ACHN (cell line): ENCODE results near the gene ZNF580.

Experiments used
- DNase-seq: peaks from one replicate; pipeline ENCODE4 v3.0.0-alpha.2; 2015
- in situ Hi-C: cut with HindIII; loops from 2 replicates; pipeline ENCODE4 v1.10.0; 2017; ENCODE audit warnings: low sequenced_read_pairs, low pct_ligation_motif_present, low pct_unique_long_range_greater_than_20kb

The ZNF580 gene

GRCh38 chr19:55669418-55670279 lies 28.8 kb downstream of the ZNF580 start:
- in situ Hi-C loops, result no loop called here
- DNase-seq, result no peak

GRCh38 chr19:55670280-55671053 lies 29.7 kb downstream of the ZNF580 start:
- DNase-seq, result peak; percentile 47

GRCh38 chr19:55671054-55671378 lies 30.2 kb downstream of the ZNF580 start:
- no peak for DNase-seq
- in situ Hi-C loops, result no loop called here

More at GRCh38 chr19:55670280-55671053, 29.7 kb downstream of the ZNF580 start:
- in situ Hi-C loops, result no loop called here

- in situ Hi-C loops, result no loop called here
These were observed 31.6 kb downstream of the ZNF580 start for GRCh38 chr19:55672418-55672817.

GRCh38 chr19:55673465-55673864 lies 32.7 kb downstream of the ZNF580 start:
- no peak for DNase-seq
- in situ Hi-C loops, result no loop called here

More at GRCh38 chr19:55672418-55672817, 31.6 kb downstream of the ZNF580 start:
- no peak for DNase-seq

- no peak for DNase-seq
- in situ Hi-C loops, result no loop called here
These were observed 33.1 kb downstream of the ZNF580 start for GRCh38 chr19:55673889-55674288.

- in situ Hi-C loops, result no loop called here
- no peak for DNase-seq
These were observed 33.6 kb downstream of the ZNF580 start for GRCh38 chr19:55674459-55674840.

GRCh38 chr19:55674841-55675660 lies 34.2 kb downstream of the ZNF580 start, which contains the start of gene EPN1:
Gene EPN1, plus strand, starts transcription at chr19:55675226. Its CDS starts 3,402 bp downstream, at chr19:55678628.
- peak; percentile 95 for DNase-seq
- in situ Hi-C loops, result no loop called here

GRCh38 chr19:55675661-55676354 lies 35.0 kb downstream of the ZNF580 start:
- no peak for DNase-seq
- in situ Hi-C loops, result no loop called here

GRCh38 chr19:55676383-55676782 lies 35.6 kb downstream of the ZNF580 start:
- in situ Hi-C loops, result no loop called here
- no peak for DNase-seq

GRCh38 chr19:55676889-55677505 lies 36.2 kb downstream of the ZNF580 start:
- in situ Hi-C loops, result no loop called here
- DNase-seq, result no peak

GRCh38 chr19:55677572-55678028 lies 36.8 kb downstream of the ZNF580 start:
- in situ Hi-C loops, result no loop called here
- no peak for DNase-seq

- in situ Hi-C loops, result no loop called here
These were observed 37.4 kb downstream of the ZNF580 start for GRCh38 chr19:55678121-55678671.

GRCh38 chr19:55679343-55680257 lies 38.8 kb downstream of the ZNF580 start:
- in situ Hi-C loops, result no loop called here
- peak; percentile 47 for DNase-seq

More at GRCh38 chr19:55678121-55678671, 37.4 kb downstream of the ZNF580 start:
- DNase-seq, result no peak

GRCh38 chr19:55680339-55681130 lies 39.7 kb downstream of the ZNF580 start:
- in situ Hi-C loops, result no loop called here

More at GRCh38 chr19:55680339-55681130, 39.7 kb downstream of the ZNF580 start:
- DNase-seq, result no peak
